Measurements from ENCODE around the gene LYZL6. TPM values are rescaled to one million over a fixed set of nuclear protein-coding genes. Genes with fewer than 3 reads are reported as not detected.

Gene LYZL6
- total and polyA plus RNA-seq, 2 of the 8 experiments (the other 6 are each of a cell fraction or from before 2014, with no cell fraction given) = not detected

- no peaks in the 10 kb centered on the region; a peak in 2 of 7 replicates for H3K27me3 ChIP-seq (replicated peaks in 1 of 4; ENCODE audit: control insufficient read depth in 3 of 4, extremely low read depth in 1 of 4, insufficient read depth in 3 of 4, low read length in 3 of 4)
- H3K23ac ChIP-seq (ENCODE audit: insufficient read length) = no peak overlapping the region
- no peak overlapping the region for H3K27ac ChIP-seq (ENCODE audit: low read depth, low read length)
- H4K91ac ChIP-seq (replicated peaks; ENCODE audit: insufficient read length, low read length) = no peak overlapping the region
- no peak overlapping the region for H2BK20ac ChIP-seq (ENCODE audit: low read length)
- no peak overlapping the region for H2BK120ac ChIP-seq (replicated peaks; ENCODE audit: low read depth, low read length)
- CTCF ChIA-PET (ENCODE audit: partially characterized antibody) = interaction anchor here (0.5 to 2.1 kb wide), 6 partner anchors 16 to 105 kb away, joined by 3 to 8 read pairs (median 4); no protein-coding TSS in a partner anchor
- H2AK5ac ChIP-seq (ENCODE audit: low read depth, low read length) = no peak overlapping the region
- H3K18ac ChIP-seq (ENCODE audit: extremely low read depth, low read length) = no peak overlapping the region
- H3K23me2 ChIP-seq (ENCODE audit: low read depth, low read length) = no peaks in the 10 kb centered on the region; the same call in none of the 2 replicates
- H3K9me3 ChIP-seq (ENCODE audit: insufficient read depth in 2 of 2, low read depth in 1 of 2, low read length in 1 of 2) = no peaks in the 10 kb centered on the region
- no peaks in the 10 kb centered on the region for H3K36me3 ChIP-seq (ENCODE audit: control insufficient read depth in 2 of 4, insufficient read depth in 4 of 4, low read length in 3 of 4)
- DNase-seq (ENCODE audit: low read depth in 1 of 2, low spot score in 2 of 2) (no peak), FAIRE-seq (no peak)
- no peak overlapping the region for H3K4ac ChIP-seq (replicated peaks; ENCODE audit: insufficient read length, low read depth, low read length)
- peaks cover 0 to 6% (median 3%) of the 10 kb centered on the region in 4 experiments; a peak in 5 of 7 replicates for H3K4me1 ChIP-seq (replicated peaks in 1 of 4; ENCODE audit: control insufficient read depth in 3 of 4, insufficient read depth in 4 of 4, low read length in 3 of 4)
- no peak overlapping the region for H3K9ac ChIP-seq (replicated peaks in 1 of 4; ENCODE audit: extremely low read depth in 1 of 4, low read depth in 3 of 4, low read length in 3 of 4)
- H3K4me3 ChIP-seq (ENCODE audit: extremely low read depth in 1 of 4, insufficient read depth in 2 of 4, low read depth in 3 of 4, low read length in 4 of 4) = no peak overlapping the region
- POLR2A ChIA-PET (ENCODE audit: partially characterized antibody) = interaction anchor here (0.6 to 2.1 kb wide), 4 partner anchors 11 to 123 kb away, joined by 3 to 7 read pairs (median 4); partner anchors contain the start of gene TAF15
- no peak overlapping the region for H4K8ac ChIP-seq (ENCODE audit: extremely low read depth, insufficient read depth, low read length)
- H2BK12ac ChIP-seq (ENCODE audit: low read depth, low read length) = no peak overlapping the region
- H4K20me1 ChIP-seq (replicated peaks in 1 of 2; ENCODE audit: control insufficient read depth in 1 of 2, insufficient read depth in 2 of 2, low read length in 2 of 2) = no peaks in the 10 kb centered on the region
- H2AFZ ChIP-seq (ENCODE audit: low read length) = peak overlapping the region; percentile 61; the same call in 1 of the 2 replicates
- H4K5ac ChIP-seq (ENCODE audit: insufficient read length, low read depth, low read length) = no peak overlapping the region
- no peaks in the 10 kb centered on the region for H3K79me2 ChIP-seq (ENCODE audit: control insufficient read depth in 1 of 2, insufficient read depth in 2 of 2, low read length in 2 of 2)
- no peaks in the 10 kb centered on the region for H3K79me1 ChIP-seq (ENCODE audit: low read depth, low read length)
- H3K14ac ChIP-seq (ENCODE audit: insufficient read length) = no peak overlapping the region
- H3K56ac ChIP-seq (replicated peaks; ENCODE audit: insufficient read length, low read depth, low read length) = no peak overlapping the region
- 88% methylated on average over 6 of the region's 6 CpGs; no CpG with 5 or more reads in 1 of the 2 experiments for WGBS, 2 experiments (ENCODE audit: extremely low coverage in 1 of 2, insufficient coverage in 1 of 2, insufficient read length in 1 of 2, insufficient replicate concordance in 2 of 2, low coverage in 1 of 2, low lambda C conversion rate in 2 of 2, missing lambda C conversion rate in 1 of 2)
- peak overlapping the region; percentile 27; the same call in 1 of the 2 replicates for H2BK5ac ChIP-seq (ENCODE audit: low read depth, low read length)
- no peak overlapping the region for H2BK15ac ChIP-seq (ENCODE audit: low read length)
- 0 out of 4 replicates have a peak overlapping the region, but pooled peaks of 1 of the 2 experiments have one; percentile 16 for H3K4me2 ChIP-seq (ENCODE audit: insufficient read depth in 1 of 2, low read depth in 2 of 2, low read length in 2 of 2)
- no peak for TF ChIP-seq E2F6 (IDR thresholded peaks at IDR 0.05)
- no peak for TF ChIP-seq JUND (IDR thresholded peaks at IDR 0.05; ENCODE audit: low read length)
- no peak for TF ChIP-seq CBX8 (IDR thresholded peaks at IDR 0.05; ENCODE audit: borderline replicate concordance, low read depth, low read length)
- no peak for TF ChIP-seq GTF2F1 (IDR thresholded peaks at IDR 0.05; ENCODE audit: borderline replicate concordance, low read depth, low read length)
- TF ChIP-seq MAX (IDR thresholded peaks at IDR 0.05) = no peak
These were observed 11.6 kb downstream of the LYZL6 start for GRCh38 chr17:35931794-35932425.
